Cardiac muscle cell (in vitro differentiated cells and primary cell): ENCODE measurements around the gene CERKL. TPM values are rescaled to one million over a fixed set of nuclear protein-coding genes. Genes with fewer than 3 reads are reported as not detected.

Experiments used
- DNase-seq, 2 donors: peaks; one replicate each; pipeline versions ENCODE4 v3.0.0 to v3.0.0-alpha.2; 2010 to 2017; ENCODE audit warnings: low read depth in 1 of 2, low spot score in 1 of 2
- H3K27ac ChIP-seq: fragments of 200-600 bp; sonication (generic); 2 replicates; pipeline ENCODE4 v1.5.1; 2016
- H3K27me3 ChIP-seq: fragments of 200-600 bp; sonication (generic); 2 replicates; pipeline ENCODE4 v1.6.0; 2016; ENCODE audit warnings: control low read depth
- H3K36me3 ChIP-seq: fragments of 200-600 bp; sonication (generic); 2 replicates; pipeline ENCODE4 v1.5.1; 2016; ENCODE audit warnings: control low read depth
- H3K4me1 ChIP-seq: fragments of 200-600 bp; sonication (generic); 2 replicates; pipeline ENCODE4 v1.8.1; 2017; ENCODE audit warnings: low read depth, mild to moderate bottlenecking, mixed run types
- H3K4me3 ChIP-seq: fragments of 200-600 bp; sonication (generic); 2 replicates; pipeline ENCODE4 v1.5.1; 2016; ENCODE audit warnings: mild to moderate bottlenecking
- H3K9me3 ChIP-seq: fragments of 200-600 bp; sonication (generic); 2 replicates; pipeline ENCODE4 v1.5.1; 2017; ENCODE audit warnings: low read depth, mild to moderate bottlenecking, control low read depth
- CTCF ChIP-seq: IDR thresholded peaks from 2 replicates; pipeline ENCODE4 v1.5.1; 2012; ENCODE audit warnings: low read depth, mild to moderate bottlenecking, low read length
- polyA plus RNA-seq: library from polyadenylated mRNA; unstranded; fragments of >200 nt; fragmentation: Nextera tagmentation; extraction: Ambion mirVana; gene quantifications from 2 replicates; pipeline ENCODE4 v1.2.1, GENCODE V29; 2016
- total RNA-seq: library from RNA; depleted of rRNA; stranded (reverse); fragments of >200 nt; gene quantifications from 2 replicates; pipeline ENCODE4 v1.2.3, GENCODE V29; 2016

CERKL gene
- total and polyA plus RNA-seq, 2 experiments from 2014 or later = 0.06 to 0.15 TPM

DNA sequence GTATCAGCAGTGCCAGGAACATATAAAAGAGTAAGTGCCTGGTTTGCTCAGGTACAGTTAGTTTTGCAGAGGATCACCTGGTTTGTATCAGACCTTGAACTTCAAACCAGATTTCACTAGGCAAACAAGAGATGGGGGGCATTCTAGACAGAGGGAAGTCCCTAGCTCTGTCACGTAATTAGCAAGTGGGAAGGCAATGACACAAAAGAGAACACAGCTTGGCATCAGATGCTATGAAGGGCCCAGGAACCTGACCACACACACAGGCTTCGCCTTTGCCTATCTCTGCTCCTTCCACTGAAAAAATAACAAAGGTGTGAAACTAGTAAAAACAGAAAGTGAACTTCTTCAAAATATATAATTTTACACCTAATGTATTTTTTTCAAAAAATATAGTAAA is 62.6 kb downstream of the CERKL start:
- Histone ChIP-seq H3K27ac (no peak overlapping the region), H3K27me3 (peaks cover 14% of the 10 kb centered on the region), H3K36me3 (no peaks in the 10 kb centered on the region), H3K4me3 (no peak overlapping the region), H3K9me3 (no peaks in the 10 kb centered on the region), H3K4me1 (no peaks in the 10 kb centered on the region)
- no peak for TF ChIP-seq CTCF
- no peak for DNase-seq

- no peaks in the 10 kb centered on the region for H3K9me3 ChIP-seq
- TF ChIP-seq CTCF = no peak
- no peak overlapping the region for H3K4me3 ChIP-seq
- no peaks in the 10 kb centered on the region for H3K36me3 ChIP-seq
- no peak overlapping the region for H3K27ac ChIP-seq
- no peaks in the 10 kb centered on the region for H3K4me1 ChIP-seq
- H3K27me3 ChIP-seq = peaks cover 35% of the 10 kb centered on the region
- no peak for DNase-seq
These were observed 67.1 kb downstream of the CERKL start for GRCh38 chr2:181589779-181590178.

DNA sequence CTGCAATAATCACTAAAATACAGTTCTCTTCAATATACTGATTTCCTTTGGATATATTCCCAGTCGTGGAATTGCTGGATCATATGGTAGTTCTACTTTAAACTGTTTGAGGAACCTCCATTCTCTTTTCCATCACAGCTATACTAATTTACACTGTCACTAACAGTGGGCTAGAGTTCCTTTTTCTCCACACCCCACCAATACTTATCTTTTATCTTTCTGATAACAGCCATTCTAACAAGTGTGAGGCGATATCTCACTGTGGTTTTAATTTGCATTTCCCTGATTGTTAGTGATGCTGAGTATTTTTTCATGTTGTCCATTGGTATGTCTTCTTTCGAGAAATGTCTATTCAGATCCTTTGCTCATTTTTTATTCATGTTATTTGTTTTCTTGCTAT is 68.4 kb downstream of the CERKL start:
- Histone ChIP-seq H3K4me3 (no peak overlapping the region), H3K27me3 (peaks cover 47% of the 10 kb centered on the region), H3K27ac (no peak overlapping the region), H3K4me1 (no peaks in the 10 kb centered on the region), H3K36me3 (no peaks in the 10 kb centered on the region), H3K9me3 (no peaks in the 10 kb centered on the region)
- DNase-seq = no peak
- no peak for TF ChIP-seq CTCF

DNA sequence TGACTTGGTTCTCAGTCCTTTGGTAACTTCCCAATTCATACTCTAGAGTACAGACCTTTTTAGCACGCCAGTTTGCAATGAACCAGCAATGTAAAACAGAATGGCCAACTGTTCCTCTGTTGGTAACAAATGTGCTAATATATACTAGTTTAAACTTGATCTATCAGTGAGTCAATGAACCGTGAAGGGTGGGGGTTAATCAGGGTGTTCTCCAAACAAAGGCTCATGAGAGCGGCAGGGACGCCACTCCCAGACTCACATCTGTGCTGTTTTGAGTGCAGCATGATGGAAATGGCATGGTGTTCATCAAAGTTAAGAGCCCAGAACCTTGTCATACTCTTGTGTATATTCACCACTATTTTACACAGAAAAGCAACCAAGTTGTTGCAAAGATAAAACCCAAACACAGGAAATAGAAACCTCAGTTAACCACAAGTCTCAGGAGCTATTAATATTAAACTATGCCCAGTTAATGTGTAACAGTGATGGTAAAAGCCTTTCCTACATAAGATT is 70.3 kb downstream of the CERKL start:
- no peaks in the 10 kb centered on the region for H3K36me3 ChIP-seq
- no peaks in the 10 kb centered on the region for H3K9me3 ChIP-seq
- H3K4me3 ChIP-seq = no peak overlapping the region
- no peak for TF ChIP-seq CTCF
- no peak for DNase-seq
- peaks cover 47% of the 10 kb centered on the region for H3K27me3 ChIP-seq
- H3K4me1 ChIP-seq = no peaks in the 10 kb centered on the region
- H3K27ac ChIP-seq = no peak overlapping the region

DNA sequence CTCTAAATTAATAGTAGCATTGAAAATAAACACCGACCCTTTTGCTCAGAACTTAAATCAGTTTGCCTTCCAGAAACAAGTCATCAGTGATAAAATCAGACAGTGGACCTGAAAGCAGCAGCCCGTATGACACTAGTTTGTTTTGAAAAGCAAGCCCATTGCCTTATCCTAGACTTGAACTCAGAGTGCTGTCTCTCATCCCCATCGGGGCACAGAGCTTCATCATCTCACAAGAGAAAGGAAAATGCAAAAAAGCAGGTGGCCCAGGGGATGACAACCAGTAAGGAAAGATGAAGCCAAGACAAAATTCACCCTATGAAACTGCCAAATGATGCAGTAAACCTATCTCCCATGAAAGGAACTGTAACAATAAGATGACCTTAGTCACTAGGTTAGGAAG is 71.2 kb downstream of the CERKL start:
- no peaks in the 10 kb centered on the region for H3K9me3 ChIP-seq
- no peak for DNase-seq
- no peaks in the 10 kb centered on the region for H3K4me1 ChIP-seq
- H3K4me3 ChIP-seq = no peak overlapping the region
- TF ChIP-seq CTCF = no peak
- no peaks in the 10 kb centered on the region for H3K36me3 ChIP-seq
- peaks cover 56% of the 10 kb centered on the region for H3K27me3 ChIP-seq
- no peak overlapping the region for H3K27ac ChIP-seq

GRCh38 chr2:181581534-181581933 is 75.4 kb downstream of the CERKL start:
- no peaks in the 10 kb centered on the region for H3K9me3 ChIP-seq

More at GRCh38 chr2:181581534-181581933, 75.4 kb downstream of the CERKL start:
- Histone ChIP-seq H3K36me3 (no peaks in the 10 kb centered on the region), H3K27me3 (peaks cover 95% of the 10 kb centered on the region), H3K4me3 (no peak overlapping the region), H3K27ac (no peak overlapping the region), H3K4me1 (no peaks in the 10 kb centered on the region)
- TF ChIP-seq CTCF = no peak
- no peak for DNase-seq
